GM23248 (cell line): ENCODE measurements around the gene GRWD1.

Experiments
- EZH2 ChIP-seq: fragments of 200-600 bp; sonication (generic); IDR thresholded peaks from 2 replicates; pipeline ENCODE4 v1.6.1; 2018; ENCODE audit warnings: antibody characterized with exemption, mild to moderate bottlenecking; ENCODE audit not compliant: insufficient read depth, poor library complexity, severe bottlenecking
- EZH2phosphoT487 ChIP-seq: fragments of 200-600 bp; sonication (generic); IDR thresholded peaks from 2 replicates; pipeline ENCODE4 v1.6.1; 2018; ENCODE audit warnings: antibody characterized with exemption, moderate library complexity, mild to moderate bottlenecking, low read depth; ENCODE audit not compliant: insufficient read depth

GRCh38 chr19:48417421-48417820 lies 28.4 kb upstream of the GRWD1 start:
- no peak for TF ChIP-seq EZH2
- no peak for TF ChIP-seq EZH2phosphoT487
